HG03159 (cell line): ENCODE measurements around the gene CLNK.

ENCODE experiments used
- ATAC-seq: cut with Tn5 transposase; IDR thresholded peaks from one replicate; pipeline ENCODE4 v1.9.1; 2021; ENCODE audit warnings: mild to moderate bottlenecking, moderate library complexity; ENCODE audit not compliant: unreplicated experiment

The CLNK gene

DNA sequence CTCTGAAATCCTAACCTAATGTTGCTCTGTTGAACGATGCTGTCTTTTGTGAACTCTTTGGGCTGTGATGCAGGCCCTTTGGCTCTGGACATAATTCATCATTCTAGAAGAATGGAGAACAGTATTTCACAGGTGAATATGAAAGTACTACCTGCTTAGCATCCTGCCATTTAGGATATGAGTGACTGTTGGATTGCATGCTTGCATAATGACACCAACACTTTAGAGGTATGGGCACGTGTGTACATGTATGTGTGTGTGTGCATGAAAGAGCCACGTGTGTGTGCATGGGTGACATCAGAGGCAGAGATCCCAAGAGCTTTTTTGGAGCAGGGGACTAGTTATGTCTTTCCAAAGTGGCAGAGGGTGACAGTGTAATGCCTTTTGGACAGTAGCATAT is 157.1 kb downstream of the CLNK start:
- ATAC-seq, result no peak

DNA sequence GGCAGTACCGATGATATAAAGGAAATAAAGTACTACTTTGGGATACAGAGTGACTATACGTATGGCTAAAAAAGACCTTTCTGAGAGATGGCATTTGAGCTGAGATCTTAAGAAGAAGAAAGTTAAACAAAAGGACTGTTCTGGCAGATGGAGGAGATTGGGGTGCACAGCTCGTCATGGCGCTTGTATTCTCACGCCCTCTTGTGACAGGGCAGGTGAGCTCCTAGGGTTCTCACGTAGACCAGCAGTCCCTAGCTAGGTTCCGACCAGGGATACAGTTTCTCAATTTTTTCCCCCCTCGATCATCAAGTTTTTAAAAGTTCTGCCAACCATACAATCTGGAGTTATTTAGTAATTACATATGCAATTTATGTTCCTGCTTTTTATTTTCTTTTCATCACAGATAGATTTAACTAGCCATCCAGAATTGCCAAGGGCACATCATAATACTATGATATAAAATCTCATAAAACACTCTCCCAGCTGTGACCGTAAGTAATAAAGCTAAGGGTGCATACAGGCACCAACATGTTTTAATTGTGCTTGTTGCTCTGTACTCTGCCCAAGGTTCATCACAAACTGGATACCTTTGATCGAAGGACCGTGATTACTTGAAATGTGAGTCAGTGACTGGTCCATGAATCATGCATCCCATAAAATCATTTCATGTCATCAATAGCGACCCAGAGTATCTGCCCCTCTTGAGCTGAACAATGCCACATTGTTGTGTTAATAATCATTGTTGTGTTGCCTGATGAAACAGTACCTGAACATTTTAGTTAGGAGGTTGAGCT is 157.9 kb downstream of the CLNK start:
- no peak for ATAC-seq

DNA sequence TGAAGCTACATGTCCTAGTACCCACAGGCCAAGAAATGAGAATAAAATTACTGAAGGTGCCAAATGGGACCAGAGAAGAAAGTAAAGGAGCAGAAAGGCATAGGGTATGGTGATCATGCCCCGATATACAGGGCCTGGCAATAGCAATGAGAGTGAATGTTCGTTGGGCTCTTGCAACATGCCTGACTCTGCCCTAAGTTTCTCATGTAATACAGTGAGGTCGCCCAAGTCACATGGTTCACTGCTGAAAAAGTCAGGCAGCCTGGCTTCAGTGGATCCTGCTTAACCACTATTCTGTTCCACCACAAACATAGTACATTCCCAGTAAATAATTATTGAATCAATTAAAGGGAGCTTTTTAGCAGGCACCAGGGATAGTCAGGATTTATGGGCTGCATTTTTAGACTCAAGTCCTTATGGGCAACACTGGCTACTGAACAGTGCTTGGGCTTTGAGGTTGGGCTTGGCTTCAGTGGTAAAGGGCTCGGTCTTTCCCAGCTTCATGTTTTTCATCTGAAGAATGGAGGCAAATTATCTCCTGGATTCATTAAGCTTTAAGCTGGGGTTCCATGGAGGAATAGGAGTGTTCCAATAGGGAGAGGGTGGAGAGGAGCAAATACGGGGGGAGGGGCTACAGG is 160.3 kb downstream of the CLNK start:
- no peak for ATAC-seq

DNA sequence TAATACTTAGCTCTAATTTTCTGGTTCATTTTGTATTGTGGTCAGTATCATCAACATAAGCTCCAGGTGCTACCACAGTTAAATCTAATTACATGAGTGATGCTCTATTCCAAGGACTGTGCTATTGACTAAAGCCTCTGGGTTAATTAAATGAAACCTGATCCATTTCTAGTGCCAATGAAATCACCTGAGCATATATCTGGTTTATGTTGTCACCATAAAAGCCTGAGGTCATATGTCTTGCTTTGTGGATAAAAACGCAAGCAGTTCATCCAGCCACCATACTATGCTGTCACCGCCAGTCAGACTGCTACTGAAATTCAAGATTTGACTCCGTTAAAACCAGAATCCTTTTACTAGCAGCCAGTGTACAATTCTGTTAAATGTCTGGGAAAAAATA is 163.1 kb downstream of the CLNK start:
- ATAC-seq, result no peak

DNA sequence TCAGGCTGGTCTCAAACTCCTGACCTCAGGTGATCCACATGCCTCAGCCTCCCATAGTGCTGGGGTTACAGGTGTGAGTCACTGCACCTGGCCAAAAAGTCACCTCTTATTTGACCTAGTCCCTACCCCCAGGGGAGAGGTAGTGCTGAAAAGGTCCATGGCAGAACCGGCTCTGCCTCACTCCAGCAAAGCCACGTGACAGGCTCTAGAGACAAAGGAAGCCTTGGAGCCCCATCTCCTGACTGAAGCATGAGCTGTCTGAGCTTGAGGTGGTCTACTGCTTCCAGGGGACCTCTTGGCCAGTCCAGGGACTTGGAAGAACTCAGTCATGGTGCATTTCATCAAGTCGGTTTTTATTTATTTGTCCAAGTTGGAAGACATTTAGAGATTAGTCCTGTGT is 174.8 kb downstream of the CLNK start:
- ATAC-seq, result no peak

DNA sequence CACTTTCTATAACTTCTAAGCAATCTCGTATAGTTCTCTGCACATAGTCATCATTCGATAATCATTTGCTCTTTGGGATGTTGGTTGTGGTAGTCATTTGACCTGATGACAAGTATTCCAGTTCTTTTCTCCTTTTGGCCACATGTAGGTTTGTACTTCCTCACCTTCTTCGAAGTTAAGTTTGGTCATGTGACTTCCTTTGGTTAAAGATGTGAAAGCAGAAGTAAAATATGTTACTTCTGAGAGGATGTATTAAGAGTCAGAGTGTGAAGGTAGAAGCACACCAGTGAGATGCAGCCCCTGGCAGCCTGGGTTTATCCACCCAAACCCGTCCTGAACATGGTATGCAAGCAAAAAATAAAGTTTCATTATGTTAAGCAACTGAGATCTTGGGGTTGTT is 178.5 kb downstream of the CLNK start:
- no peak for ATAC-seq

DNA sequence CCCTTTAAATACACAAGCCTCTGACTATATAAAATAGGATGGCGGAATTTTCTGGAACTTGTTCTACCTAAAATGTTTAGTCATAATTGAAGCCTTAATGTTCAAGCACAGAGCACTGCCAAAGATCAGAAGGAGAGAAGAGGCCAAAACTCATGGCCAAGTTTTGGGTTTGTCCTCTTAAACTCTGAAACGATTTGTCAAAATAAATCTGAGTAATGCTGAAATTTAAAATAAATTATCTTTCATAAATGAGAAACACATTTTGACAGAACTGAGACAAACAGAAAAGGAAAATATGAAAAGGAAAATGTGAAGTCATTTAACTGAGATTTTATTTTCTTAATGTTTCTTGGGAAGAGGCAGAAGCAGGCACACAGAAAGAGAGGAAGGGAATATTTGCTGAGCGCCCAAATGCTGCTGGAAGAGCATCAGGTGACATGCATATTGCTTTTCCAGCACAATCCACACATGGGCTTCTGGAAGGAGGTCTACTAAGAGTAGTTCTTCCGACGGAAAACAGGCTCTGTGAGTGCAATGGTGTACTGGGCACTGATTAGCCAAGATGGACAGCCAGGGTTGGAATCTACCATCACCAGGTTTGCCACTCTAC is 179.9 kb downstream of the CLNK start:
- no peak for ATAC-seq

DNA sequence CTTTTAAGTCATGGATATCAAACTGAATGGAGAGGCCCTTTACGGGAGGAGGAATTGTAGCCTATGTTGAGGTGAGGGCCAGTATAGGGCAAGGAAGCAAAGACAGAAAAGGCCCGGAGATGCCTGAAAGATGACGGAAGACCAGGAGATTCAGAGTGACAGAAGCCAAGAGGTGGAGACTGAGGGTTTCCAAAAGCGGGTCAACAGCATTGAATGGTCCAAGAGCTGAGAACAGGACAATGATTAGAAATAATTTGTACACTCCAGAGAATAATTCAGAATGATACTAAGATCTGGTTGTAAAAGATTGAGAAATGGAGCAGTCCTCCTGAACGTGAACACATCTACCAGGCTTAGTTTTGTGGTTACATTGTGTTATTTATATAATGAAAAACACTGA is 181.9 kb downstream of the CLNK start:
- ATAC-seq, result no peak

DNA sequence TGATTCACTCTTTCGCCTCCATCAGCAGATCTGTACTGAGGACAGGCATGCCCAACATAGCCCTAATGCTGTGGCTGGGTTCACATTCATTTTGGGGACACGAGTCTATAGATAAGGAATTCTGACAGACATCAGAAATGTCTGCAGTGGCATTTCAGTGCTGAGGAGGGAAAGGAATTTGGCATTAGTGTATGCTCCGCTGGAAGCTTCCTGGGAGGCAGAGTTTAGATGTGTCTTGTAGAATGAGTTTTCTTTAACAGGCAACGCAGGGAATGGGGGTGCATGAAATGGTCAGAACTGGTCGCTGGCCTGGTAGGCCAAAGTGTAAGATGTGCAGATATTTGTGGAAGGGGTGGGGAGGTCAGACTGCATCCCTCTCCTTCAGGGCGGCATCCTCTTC is 183.8 kb downstream of the CLNK start:
- ATAC-seq, result no peak

DNA sequence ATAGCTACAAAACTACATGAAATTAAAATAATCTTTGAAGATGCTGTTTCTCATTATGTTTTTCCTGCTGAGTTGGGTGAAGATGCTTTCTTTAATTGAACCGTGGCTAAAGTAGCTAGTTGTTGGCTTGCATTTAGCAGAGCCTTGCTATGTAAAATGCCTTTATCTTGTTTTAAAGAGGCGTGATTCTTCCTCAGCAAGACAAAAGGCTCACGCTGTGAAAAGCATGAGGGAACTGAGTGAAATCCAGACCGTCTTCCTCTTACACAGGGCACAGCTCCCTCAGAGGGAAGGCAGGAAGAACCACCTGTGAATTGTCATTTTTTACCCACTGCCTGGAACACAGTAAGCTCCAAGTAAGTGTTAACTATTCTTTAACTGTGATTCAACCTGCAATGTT is 188.4 kb downstream of the CLNK start:
- ATAC-seq, result no peak

DNA sequence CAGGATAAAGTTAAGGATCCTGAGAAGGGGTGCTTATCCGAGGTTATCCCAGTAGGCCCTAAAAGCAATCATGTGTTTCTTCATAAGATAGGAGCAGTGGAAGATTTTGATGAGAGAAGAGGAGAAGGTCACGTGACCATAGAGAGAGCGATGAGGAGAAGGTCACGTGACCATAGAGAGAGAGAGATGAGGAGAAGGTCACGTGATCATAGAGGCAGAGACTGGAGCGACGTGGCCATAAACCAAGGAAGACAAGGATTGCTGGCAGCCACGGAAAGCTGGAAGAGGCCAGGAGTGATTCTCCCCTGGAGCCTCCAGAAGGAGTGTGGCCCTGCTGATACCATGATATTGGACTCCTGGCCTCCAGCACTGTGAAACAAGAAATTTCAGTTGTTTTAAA is 188.9 kb downstream of the CLNK start:
- no peak for ATAC-seq

DNA sequence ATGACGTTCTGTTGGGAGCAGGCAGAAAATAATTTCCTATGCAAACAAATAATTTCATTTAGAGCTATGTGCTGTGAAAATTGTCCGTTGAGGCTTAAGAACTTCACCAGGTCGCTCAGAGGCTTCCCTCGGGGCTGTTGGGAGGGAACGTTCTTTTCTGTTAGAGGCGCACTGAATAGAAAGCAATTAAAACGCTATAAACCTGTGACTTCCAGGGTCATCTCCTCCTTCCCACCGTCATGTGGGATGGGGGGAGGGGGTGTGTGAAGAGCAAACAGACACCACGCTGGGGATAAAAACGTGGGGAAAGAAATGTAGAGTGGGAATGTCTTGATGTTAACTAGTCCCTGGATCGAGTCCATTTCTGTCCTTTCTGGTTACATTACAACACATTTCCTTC is 192.1 kb downstream of the CLNK start:
- ATAC-seq, result no peak

DNA sequence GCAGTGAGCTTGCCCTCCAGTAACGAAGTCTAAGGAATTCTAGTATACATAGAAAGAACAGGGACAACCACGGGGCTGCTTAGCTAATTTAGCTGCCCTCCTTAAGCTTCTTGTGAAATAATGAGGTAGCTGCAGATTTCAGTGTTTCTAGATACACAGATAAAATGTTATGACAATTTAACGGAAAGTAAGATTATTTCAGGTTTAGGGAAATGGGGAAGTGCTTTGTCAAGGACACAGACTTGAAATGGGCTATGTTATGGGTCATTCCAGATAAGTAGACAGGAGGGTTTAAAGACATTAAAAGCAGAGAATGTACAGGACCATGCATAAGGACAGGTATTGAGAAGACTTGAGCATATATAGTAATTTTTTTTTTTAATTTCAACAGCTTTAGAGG is 193.2 kb downstream of the CLNK start:
- no peak for ATAC-seq

DNA sequence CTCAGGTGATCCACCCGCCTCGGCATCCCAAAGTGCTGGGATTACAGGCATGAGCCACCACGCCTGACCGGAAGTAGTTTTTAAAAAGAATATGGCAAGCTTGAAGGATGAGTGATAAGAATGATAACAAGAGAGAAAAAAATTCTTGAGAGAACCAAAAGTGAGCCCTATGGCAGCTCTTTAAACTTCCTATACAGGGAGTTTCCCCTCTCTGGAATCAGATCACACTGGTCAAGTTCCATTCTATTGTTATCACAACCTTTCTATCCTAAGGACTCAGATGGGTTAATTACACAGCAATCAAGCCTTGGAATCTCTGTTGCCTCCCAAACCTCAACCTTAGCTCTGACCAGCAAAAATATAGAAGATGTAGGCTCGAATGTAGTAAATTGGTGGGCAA is 193.6 kb downstream of the CLNK start:
- ATAC-seq, result no peak

DNA sequence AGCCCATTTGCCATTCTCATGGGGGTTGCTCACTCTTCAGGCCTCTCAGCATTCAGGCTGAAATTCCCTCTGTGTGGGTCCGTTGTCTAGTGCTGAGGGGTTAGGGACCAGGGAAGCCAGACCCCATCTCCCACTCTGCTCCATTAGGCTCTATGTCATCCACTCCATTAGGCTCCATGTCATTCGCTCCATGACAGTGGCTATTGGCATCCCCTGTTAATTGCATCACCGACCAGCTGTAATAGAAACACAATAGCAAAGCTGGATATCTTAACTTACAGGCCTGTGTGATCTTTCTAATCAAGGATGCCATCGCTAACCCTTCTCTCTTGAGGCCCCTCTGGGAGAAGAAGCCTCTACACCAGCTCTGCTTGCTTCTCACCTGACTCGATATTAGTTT is 201.7 kb downstream of the CLNK start:
- ATAC-seq, result no peak

DNA sequence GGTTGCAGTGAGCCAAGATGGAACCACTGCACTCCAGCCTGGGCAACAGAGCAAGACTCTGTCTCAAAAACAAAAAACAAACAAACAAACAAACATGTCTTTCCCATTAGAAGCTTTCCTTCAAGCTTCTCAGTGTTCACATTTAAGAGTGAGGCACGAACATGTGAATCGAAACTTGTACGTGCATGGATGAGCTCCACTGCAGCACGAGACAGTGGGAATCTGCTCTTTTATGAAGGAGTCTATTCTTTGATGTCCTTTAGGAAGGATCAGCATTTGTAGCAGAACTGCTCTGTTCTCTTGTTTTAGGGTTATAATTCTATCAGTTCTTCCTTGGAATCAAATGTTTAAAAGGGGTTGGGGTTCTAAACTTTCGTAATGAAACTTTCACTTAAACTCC is 204.0 kb downstream of the CLNK start:
- ATAC-seq, result no peak

DNA sequence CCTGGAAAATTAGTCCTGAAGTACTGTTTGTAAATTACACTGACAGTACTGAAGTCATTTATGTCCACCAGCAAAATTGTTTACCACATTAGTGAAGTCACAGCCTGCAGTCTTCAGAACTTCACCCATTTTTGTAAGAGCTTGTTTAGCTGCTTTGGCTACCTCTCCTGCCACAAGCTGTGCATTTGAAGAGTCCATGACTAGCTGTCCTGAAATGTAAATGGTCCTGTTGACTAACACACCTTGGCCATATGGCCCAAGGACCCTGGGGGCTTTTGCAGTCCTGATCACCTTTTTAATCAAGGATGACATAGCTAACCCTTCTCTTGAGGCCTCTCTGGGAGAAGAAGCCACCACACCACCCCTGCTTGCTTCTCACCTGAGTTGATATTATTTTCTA is 205.9 kb downstream of the CLNK start:
- ATAC-seq, result no peak

DNA sequence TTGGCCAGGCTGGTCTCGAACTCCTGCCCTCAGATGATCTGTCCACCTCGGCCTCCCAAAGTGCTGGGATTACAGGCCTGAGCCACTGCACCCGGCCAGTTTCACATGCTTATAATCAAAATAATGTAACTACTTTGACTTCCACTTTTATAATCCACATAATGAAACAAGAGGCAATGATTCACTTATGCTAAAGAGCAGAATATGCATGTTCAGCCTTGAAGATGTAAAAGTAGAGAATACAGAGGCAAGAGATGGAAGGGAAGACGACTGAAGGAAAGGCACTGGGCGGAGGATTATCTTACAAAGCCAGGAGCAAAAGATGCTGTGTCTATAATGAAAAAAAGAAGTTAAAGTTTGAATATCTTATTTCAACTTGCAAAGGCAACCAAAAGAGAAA is 214.1 kb downstream of the CLNK start:
- ATAC-seq, result no peak

DNA sequence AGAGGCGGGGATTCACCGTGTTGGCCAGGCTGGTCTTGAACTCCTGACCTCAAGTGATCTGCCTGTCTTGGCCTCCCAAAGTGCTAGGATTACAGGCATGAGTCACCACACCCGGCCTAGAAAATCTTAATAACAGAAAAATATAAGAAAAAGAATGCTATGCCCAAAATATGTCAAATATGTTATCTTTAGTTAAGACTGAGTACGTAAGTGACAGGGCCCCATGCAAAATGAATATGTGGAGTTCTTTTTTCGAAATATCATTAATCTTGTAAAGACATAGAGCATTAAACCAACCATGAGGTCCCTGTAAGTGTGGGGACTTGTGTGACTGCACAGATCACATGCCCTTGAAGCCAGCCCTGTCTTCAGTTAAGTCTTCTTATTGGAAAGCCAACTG is 218.4 kb downstream of the CLNK start:
- ATAC-seq, result no peak

DNA sequence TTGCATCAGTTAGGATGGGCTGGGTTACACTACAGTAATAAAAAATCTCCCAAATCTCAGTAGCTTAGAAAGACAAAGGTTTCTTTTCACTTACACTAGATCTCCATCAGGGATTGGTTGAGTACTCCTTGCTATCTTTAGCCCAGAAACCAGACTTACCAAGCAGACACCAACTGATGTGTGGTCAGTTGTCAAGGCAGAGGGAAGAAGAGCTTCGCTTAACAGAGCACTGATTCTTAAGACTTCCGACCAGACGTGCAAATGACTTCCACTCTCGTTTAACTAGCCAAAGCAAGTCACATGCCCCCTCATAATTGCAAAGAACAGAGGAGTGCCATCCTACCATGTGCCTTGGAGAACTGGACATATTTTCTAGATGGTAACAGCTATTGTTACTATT is 221.7 kb downstream of the CLNK start:
- ATAC-seq, result no peak

DNA sequence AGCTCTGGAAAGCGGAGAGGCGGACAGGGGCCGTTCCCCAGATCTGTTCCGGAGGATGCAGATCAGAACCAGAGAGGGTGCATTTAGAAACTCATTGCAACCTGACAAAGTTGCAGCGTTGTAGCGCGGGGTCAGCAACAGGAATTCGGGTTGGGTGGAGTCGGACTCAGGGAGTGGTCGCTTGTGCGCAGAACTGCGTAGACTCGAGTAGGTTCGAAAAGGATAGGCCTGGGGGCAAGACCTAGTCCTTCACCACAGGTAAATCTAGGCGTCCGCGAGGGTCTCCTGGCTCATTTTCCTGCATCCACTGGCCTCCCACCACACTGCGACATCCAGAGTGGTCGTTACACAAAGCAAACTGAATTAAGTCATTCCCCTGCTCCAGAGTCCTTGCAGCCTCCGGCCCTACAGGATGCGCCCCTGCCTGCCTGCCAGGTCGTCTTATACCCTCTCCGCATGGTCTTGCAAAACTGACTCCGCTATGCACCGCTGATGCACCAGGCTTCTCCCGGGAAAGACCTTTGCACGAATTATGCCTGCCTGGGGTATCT is 222.6 kb downstream of the CLNK start:
- ATAC-seq, result no peak
